ENCODE measurements around the gene WNT3A.

DNA sequence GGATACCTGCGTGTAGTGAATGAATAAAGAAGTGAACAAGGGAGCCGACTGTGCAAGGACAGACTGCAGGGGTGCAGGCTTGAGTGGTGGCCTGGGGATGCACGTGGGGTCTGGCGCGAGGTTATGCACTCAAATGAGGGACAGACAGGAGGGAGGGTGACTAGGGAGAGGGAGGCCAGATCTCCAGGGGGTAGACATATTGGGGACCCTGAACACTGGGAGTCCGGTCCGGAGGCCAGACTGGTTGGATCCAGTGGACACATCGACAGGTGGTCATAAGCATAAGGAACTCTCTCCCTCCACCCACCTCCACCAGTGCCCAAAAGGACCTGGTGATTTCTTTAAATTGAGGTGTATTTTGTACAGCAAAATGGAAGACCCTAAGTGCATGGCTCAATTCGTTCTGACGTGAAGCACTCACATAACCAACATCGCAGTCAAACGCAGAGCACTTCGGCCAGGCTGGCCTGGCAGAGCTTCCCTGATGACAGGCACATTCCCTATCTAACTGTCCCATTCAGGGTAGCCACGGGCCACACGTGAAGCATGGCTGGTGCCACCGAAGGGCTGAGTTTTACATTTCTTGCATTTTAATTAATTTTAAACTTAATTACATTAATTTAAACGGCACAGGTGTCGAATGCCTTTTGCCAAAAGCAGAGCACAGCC is 14.0 kb downstream of the WNT3A start:
- no peak for TF ChIP-seq POLR2A (IDR thresholded peaks at IDR 0.05)
- TF ChIP-seq, protein P1, sequence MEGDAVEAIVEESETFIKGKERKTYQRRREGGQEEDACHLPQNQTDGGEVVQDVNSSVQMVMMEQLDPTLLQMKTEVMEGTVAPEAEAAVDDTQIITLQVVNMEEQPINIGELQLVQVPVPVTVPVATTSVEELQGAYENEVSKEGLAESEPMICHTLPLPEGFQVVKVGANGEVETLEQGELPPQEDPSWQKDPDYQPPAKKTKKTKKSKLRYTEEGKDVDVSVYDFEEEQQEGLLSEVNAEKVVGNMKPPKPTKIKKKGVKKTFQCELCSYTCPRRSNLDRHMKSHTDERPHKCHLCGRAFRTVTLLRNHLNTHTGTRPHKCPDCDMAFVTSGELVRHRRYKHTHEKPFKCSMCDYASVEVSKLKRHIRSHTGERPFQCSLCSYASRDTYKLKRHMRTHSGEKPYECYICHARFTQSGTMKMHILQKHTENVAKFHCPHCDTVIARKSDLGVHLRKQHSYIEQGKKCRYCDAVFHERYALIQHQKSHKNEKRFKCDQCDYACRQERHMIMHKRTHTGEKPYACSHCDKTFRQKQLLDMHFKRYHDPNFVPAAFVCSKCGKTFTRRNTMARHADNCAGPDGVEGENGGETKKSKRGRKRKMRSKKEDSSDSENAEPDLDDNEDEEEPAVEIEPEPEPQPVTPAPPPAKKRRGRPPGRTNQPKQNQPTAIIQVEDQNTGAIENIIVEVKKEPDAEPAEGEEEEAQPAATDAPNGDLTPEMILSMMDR (IDR thresholded peaks at IDR 0.05): no peak
